Epithelial cell of esophagus (primary cell): ENCODE results near the gene ABCC4.
"Not testable (repeated sequence)": the region's sequence is repeated elsewhere in the genome, so short reads cannot be mapped to it uniquely, and the experiment has no call there.

ENCODE experiments used
- DNase-seq: peaks from one replicate; pipeline ENCODE4 v3.0.0; 2010; ENCODE audit warnings: low read depth
- H3K4me3 ChIP-seq: 2 replicates; pipeline ENCODE4 v1.5.1; 2011; ENCODE audit warnings: mild to moderate bottlenecking, low read length, control low read depth
- CTCF ChIP-seq: IDR thresholded peaks from 2 replicates; pipeline ENCODE4 v1.5.1; 2011; ENCODE audit warnings: low read depth, mild to moderate bottlenecking, low read length, control low read depth, inconsistent platforms; ENCODE audit not compliant: insufficient read depth; ENCODE audit errors: missing control alignments

Gene ABCC4

DNA sequence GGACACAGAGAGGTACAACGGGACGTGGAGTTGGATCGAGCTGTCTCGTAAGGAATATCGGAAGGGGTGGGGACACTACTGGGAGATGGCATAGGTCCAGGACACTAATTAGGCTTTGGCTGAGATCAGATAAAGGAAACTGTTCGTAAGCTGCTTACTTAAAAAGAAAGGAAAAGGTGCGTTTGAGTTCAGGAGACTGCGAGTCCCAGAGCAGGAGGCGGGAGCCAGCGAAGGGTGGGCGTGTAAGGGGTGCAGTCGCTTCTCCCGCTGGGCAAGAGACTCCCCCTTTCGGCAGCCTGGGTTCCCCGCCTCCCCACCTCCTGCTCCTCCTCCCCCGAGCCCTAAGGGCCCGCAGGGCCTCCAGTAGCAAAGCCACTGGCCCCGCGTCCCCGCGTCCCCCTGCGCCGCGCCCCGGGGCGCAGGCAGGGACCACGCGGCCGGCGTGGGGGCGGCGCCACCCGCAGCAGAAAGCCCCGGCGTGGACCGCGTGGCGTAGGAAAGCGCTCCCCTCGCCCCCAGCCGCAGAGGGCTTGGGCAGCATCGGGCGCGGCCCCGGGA lies 547 bp downstream of the ABCC4 start:
- peak; percentile 29 for DNase-seq
- peak overlapping the region; percentile 50 for H3K4me3 ChIP-seq
- TF ChIP-seq CTCF = no peak

- H3K4me3 ChIP-seq = no peak overlapping the region
- no peak for TF ChIP-seq CTCF
- DNase-seq = peak; percentile 56
These were observed 2.2 kb downstream of the ABCC4 start for GRCh38 chr13:95298971-95299621.

DNA sequence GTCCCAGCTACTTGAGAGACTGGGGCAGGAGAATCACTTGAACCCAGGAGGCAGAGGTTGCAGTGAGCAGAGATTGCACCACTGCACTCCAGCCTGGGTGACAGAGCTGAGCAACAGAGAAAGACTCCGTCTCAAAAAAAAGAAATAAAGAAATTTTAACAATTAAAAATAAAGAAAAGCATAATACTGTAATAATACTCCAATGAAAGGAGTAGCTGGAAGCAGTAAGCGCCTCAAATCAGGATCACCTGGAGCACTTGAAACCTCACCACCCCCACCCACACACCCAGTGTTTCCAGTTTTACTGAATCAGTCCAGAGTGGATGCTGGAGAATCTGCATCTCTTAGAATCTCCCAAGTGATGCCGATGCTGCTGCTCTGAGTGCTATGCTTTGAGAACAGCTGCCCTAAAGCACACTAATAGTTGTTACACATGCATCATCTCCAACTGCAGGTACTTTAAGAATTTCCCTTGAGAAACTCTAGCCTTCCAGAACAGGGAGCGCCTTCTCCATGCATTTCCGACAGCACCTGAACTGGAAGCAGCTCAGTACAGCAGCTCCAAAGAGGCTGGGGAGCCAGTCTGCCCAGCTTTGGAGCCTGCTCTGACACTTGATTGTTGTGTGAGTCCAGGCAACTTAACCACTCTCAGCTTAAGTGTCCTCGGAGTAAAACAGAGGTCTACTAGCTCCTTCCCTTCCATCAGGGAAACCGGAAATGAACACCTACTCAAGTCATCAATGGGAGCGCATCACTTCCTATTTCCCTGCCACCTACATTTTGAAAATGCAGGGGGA lies 2.9 kb downstream of the ABCC4 start:
- peak; percentile 25 for DNase-seq
- TF ChIP-seq CTCF = no peak

DNA sequence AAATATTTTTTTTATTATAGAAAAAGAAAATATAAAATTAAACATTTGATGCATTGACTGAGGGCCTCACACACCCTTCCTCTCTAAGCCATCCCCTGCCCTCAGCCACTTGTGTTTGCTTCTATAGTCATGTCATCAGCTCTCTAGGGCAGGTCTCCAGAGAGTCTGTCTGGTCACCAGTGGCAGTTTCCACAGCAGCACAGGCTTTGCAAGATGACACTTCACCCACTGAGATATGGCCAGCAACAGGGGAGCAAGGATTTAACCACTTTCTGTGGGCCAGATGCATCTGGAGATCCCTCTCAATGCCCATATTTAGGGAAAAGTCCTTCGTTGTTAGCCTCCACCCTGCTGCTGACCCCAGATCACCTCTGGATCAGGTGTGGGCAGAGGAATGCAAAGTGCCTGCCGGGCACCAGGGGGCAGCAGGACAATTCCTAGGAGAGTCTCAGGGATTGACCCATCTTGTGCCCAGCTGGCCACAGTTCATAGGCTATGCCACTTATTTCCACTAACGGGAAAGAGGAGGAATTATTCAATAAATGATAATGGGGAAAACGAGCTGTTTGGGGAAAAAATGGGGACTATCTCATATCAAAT lies 4.8 kb downstream of the ABCC4 start:
- H3K4me3 ChIP-seq = no peak overlapping the region
- DNase-seq = peak; percentile 32
- TF ChIP-seq CTCF = peak; percentile 69

More for the DNA sequence above, 2.9 kb downstream of the ABCC4 start:
- H3K4me3 ChIP-seq = no peak overlapping the region

- TF ChIP-seq CTCF = no peak
These were observed 6.2 kb downstream of the ABCC4 start for GRCh38 chr13:95295026-95295425.

GRCh38 chr13:95292622-95293021 lies 8.6 kb downstream of the ABCC4 start:
- no peak for DNase-seq
- no peak for TF ChIP-seq CTCF
- H3K4me3 ChIP-seq = no peak overlapping the region

More at GRCh38 chr13:95295026-95295425, 6.2 kb downstream of the ABCC4 start:
- H3K4me3 ChIP-seq = no peak overlapping the region
- no peak for DNase-seq

DNA sequence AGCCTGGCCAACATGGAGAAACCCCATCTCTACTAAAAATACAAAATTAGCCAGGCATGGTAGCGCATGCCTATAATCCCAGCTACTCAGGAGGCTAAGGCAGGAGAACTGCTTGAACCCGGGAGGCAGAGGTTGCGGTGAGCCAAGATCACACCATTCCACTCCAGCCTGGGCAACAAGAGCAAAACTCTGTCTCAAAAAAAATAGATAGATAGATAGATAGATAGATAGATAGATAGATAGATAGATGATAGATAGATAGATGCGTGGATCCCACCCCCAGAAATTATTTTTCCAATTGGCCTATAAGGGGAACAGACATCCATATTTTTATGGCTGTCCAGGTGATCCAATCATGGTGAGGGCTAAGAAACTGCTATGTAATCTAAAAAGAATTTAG lies 11.3 kb downstream of the ABCC4 start:
- not testable (repeated sequence) for H3K4me3 ChIP-seq, DNase-seq
